Activated CD8-positive, alpha-beta memory T cell treated with anti-CD3 and anti-CD28 coated beads for 24 hours (primary cell): ENCODE results near the gene TRMT1.
A peak's percentile ranks its signal among the peaks of the same experiment; 100 is the strongest.

ENCODE experiments used
- DNase-seq: peaks from one replicate; pipeline ENCODE4 v3.0.0-alpha.2; 2020

Gene TRMT1

DNA sequence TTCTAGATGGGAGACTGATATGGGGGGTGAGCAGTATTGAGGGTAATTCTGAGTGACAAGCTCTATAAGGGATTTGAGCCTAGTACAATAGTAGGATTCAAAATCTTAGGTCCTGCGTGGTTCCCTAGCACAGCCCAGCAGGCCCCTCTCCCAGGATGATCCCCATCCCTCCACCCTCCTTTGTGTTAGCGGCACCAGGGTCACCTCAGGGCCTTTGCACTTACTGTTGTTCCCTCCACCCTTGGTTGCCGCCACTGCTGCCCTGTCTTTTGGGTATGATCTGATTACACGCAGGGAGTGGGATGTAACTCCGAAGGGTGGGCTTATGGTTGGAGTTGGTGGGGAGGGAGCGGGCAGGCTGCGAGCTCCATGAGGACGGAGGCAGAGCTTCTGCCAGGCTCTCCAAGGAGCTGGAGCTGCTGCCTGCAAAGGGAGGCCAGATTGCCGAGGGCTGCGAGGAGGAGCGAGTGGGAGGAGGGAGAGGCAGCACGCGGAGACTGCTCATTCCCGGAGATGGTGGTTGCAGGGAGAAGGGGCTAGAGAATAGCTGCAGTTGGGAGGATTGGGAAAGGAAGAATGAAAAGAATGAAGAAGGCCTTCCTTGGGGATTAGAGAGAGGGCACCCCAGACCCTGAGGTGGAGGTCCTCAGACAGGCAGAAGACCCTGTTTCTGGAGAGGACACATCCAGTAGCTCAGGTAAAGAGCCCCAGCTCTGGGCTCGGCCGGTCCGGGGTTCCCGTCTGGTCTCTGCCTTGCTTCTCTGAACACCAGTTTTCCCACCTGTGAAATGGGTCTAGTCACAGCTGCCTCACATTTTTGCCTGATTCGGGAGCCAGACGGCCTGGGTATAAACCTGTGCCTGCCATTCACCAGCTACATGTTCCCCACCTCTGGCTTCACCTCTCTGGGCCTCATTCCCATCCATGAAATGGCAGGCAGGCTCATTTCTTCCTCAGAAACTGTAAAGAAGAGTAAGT lies 6.7 kb upstream of the TRMT1 start:
- no peak for DNase-seq

DNA sequence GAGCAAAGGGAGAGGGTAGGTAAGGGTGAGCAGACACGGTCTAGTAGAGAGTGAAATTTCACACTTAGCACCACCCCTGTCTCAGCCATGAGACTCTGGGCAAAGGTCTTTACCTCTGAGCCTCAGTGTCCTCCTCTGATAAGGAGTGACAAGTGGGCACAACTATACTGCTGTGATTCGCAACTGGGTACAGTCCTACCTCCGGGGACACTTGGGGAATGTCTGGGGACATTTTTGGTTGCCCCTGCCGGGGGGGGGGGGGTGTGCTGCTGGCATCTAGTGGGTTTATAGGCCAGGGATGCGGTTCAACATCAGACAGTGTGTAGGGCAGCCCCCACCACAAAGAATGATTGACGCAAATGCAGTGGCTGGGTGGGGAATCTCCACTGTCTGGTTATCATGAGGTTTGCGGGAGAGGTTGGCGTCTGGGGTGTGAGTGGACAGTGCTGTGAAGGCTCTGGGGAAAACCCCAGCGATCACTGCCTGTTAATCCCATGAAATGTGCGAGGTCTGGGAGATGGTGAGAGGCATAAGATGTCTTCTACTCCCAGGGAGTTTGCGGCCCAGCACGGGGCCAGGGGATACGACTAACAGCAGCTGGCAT lies 5.8 kb upstream of the TRMT1 start:
- no peak for DNase-seq

DNA sequence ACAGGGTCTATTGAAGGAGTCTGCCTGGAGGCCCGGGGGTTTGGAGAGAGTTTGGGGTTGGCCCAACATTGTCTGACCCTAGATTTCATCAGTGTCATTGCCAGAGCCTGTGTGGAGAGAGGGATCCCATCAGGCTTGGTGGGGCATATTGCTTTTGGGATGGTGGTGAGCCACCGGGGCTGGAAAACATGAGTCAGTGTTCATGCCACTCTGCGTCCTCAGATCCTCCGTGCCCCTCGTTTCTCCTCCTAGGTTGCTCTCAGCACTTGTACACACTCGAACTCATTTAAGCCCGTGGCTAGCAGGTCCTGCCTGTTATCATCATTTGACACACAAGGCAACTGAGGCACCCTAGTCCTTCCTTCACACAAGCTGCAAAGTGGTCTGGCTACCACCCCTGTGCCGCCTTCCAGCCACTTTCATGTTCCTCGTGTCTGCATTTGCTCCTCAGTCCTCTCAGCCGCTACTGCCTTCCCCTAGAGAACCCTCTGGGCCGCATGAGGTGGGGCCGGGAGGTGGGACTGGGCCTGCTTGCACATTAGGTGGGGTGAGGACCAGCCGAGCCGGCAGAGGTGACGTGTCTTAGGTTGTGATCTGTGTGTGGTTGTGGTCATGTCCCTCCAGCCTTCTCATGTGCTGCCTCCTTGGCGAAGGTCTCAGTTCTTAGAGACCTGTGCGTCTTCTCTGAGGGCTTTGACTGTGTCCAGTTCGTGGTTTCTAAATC lies 5.2 kb upstream of the TRMT1 start:
- no peak for DNase-seq

DNA sequence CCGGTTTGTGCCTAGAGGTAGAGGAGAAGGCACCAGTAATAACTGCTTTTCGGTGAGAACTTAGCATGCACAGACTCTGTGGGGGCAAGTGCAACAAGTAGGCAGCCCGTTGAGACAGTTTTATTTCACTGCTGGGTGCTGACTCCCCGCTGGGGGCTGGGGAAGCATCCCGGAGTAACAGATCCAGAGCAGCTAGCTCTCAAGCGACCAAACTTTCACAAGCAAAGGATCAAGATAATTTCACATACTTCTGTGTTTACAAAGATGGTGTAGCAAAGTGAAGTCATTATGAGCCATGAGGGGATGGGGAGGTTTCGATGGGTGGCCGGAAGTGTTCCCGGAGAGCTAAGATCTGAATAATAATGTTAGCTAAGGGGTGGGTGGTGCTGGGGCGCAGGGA lies 4.3 kb upstream of the TRMT1 start:
- DNase-seq, result no peak

DNA sequence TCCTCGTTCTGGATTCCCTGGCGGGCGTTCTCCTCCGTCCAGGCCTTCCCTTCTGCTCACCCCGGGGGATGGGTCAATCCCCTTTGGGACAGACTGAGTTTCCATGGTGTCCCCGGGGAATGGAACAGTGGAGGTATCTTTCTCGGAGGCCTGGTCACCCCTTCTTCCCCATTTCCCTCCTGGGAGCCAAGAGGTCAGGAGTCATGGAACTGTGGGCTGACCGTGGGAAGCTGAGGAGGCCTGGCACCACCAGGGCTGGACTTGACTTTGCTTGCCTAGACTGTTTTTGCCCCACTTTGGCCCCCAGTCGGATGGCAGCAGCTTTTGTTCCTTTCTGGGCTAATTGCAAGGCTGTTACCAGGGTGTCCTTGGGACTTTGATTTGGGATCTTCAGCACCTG lies 3.5 kb upstream of the TRMT1 start:
- DNase-seq, result no peak

DNA sequence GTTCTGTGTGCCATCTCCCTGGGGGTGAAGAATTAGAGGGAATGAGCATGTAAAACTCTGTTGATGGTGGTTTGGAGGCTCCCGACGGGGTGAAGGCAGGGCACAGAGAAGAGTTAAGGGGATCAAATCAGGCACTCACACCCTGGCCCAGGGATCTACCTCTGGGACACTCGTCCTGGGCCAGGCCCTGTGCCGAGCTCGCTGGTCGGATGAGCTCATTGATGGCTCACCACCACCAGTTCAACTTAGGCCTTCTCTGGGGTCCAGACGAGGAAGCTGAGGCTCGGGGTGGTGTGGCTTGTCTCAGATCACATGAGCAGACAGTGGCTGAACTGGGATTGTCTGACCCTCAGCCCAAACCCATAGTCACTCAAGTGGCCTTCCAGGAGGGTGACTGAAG lies 3.1 kb upstream of the TRMT1 start:
- no peak for DNase-seq

DNA sequence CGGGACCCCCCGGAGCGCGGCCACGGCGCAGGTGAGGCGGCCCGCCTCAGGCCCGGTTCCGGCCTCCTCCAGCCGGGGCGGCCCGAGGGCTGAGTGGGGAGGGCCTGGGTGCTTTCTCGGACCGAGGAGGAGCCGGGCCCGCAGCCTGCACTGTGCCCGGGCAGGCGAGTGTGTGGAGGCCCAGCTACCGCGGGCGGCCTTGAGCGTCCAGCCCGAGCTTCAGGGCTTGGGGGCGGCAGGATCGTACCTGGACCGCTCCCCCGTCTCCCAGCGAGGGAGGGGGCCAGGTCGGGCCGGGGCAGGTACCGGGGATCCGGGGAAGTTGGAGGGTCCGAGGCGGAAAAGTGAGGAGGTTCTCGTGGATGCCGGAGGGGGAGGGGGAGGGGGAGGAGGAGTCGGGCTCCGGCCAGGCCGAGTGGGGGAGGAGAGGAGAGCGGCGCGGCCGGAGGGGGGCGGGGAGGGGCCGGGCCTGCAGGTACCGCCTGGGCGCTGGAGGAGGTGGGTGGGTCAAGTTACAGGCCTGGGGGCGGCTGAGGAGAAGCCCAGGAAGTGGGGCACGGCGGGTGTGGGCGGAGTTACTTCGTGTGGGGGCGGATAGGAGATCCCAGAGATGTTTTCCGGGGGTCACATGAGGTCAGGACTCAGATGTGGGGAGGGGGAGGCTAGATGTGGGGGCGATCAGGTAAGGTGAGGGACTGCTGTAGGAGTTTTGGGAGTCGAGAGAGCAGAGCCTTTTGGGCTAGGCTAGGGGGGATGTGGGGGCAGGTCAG lies 2.1 kb upstream of the TRMT1 start:
- DNase-seq, result peak; percentile 71

DNA sequence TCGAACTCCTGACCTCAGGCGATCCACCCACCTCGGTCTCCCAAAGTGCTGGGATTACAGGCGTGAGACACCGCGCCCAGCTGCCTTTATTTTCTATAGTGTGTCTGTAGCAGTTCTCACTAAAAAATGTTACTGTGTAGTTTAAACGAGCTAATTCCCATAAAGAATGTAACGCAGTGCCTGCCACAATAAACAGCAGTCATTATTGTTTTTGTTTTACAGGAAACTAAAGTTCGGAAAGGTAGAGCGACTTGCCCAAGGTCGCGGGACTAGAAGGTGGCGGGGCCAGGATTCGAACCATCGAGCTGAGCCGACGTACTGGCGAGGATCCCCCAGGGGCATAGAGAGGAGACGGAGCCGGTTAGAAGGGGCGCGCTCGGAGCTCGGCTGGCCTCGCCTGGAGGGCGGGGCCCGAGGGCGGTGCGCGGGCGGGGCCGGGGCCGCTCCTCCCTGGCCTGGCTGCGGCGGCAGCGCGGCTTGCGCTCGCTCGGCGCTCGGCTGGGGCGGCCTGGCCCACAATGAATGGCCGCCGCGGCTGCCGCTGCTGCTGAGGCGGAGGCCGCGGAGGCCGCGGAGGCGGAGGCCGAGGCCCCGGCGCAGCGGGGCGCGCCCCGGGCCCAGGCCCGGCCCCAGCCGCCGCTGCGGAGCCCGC lies 1.4 kb upstream of the TRMT1 start, which contains the start of gene NACC1:
Gene NACC1 (plus strand): TSS at position 493 of the 652 bp plus-strand sequence. CDS start 16,944 bp downstream, outside the sequence.
- DNase-seq, result peak; percentile 95

DNA sequence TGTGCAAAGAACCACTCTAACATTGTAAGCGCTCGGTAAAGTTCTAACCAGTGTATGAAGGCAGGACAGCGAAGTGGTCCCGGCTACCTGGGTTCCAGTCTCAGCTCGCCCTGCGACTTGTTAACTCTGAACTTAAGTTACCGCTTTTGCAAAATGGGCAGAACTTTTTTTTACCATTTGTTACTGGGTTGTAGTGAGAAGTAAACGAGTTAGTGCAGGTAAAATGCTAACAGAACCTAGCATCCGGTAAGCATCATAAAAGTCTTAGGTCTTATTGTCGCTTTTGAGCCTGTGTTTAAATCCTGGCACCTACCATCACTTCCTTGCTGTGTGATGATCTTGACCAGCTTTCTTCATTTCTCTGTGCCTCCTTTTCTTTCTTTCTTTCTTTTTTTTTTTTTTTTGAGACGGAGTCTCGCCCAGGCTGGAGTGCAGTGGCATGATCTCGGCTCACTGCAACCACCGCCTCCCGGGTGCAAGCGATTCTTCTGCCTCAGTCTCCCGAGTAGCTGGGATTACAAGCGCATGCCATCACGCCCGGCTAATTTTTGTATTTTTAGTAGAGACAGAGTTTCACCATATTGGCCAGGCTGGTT lies 734 bp upstream of the TRMT1 start:
- DNase-seq, result peak; percentile 67

DNA sequence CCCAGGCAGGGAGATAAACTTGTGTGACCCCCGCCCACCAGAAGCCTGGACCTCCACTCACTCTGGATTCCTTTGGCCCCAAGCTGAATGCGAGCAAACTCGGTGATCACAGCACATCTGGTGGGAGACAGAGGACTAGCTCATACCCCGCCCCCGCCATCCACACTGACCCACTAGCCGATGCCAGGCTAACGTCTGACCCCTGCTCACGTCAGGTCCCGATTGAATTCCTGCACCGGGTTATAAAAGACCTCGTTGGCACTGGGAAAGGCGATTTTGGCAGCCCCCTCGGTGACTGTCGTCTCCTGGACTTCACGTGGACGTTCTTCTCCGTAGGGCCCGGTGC lies 631 bp downstream of the TRMT1 start:
- no peak for DNase-seq

DNA sequence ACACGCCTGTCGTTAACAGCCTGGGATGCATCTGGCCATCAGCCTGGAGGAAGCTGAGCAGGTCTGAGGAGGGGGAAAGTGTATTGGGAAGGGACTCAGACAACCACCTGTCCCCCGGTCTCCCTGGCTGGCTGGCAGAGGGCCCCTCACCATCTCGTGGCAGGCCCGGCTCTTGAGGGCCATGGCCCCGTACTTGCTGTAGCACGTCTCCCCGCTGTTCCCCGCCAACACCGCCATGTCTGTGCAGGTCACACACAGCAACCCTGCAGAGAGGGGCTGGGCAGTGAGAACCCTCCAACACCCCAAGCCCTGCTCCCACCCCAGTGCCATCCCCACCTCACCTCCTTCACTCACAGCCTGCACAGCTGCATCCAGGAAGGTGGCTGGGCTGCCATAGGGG lies 4.0 kb downstream of the TRMT1 start:
- no peak for DNase-seq

DNA sequence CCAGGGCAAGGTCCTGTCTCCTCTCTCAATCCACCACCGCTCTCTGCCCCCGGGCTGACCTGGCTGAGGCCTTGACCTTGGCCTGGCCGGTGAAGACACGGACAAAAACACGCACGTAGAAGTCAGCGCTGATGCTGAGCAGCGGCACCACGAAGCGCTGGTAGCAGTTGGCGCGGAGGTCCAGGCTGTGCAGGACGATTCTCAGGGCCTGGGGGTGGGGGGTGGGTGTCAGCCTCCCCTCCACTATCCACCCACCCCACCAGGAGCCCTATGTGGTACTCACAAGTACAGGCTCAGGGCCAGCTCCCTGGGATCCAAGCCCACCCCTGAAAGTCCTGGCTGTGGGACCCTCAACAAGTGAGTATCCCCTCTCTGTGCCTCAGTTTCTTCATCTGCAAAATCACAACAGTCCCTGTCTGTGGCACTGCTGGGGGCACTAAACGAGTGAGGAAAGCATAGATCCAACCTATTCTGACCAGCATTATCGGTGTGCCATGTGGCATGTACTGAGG lies 6.4 kb downstream of the TRMT1 start:
- DNase-seq, result no peak

DNA sequence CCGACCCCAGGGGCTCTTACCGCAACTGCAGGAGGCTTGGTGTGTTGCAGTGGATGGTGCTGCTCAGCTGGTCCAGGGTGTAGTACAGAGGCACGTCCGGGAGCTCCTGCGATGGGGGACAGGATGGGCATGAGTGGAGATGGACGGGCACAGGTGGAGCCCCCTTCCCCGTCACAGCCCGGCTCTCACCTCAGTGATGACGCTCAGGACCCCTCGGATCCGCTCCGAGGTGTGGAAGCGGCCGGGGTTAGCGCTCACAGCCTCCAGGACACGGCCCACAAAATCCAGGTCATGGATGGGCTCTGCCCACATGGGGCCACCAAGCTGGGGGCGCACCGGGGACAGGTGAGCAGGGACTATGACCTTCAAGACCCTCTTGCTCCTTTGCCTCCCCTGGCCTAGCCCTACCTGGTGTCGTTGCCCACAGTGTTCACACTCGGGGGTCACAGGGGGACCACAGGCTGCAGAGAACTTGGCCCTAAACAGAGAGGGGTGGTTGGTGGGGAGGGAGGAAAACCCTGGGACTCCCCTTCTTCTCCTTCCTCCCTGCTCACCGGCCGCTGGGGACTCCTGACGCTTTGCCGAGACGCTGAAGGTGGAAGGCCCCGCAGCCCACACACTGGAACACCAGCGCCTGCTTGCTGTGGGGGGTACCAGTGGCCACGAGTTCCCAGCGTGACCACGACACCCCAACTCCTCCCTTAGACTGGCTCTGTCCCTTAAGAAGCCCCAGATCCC lies 7.0 kb downstream of the TRMT1 start:
- DNase-seq, result no peak

DNA sequence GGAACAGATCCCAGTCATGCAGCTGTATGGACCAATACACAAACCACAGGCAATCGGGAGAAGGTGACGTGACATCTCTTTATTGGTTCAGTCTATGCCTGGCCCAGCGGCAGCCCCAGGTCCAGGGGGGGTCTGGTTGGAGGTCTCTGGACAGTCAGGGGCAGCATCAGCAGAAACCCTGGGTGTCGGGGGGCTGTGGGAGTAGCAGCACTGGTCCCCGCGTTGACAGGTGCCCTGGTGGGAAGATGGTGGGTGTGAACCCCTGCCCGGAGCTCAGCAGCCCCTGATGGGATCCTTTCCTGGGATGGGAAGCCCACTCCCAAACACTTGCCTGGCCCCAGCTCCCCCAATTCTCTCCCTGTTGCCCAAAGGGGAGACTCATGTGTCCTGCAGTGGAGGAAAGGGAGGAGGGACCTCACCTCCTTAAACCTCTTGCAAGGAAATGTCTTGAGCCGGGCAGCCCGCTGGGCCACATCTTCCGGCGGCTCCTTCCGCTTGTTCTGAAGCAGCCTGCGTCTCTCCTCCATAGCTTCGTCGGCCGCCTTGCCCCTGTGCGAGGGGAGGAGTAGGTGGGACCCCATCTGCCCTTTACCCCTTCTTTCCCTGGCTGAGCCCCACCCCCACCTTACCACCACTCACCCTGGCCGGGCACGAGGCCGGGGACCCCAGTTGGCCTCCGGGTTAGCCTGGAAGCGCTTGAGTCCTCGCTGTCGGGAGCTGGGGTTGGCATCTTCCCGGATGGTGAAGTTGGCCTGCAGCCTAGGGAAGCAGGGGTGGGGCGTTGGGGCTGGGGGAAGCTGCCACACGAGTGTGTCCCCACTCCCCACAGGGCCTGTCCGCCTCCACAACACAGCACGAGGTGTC lies 11.5 kb downstream of the TRMT1 start:
- DNase-seq, result no peak

DNA sequence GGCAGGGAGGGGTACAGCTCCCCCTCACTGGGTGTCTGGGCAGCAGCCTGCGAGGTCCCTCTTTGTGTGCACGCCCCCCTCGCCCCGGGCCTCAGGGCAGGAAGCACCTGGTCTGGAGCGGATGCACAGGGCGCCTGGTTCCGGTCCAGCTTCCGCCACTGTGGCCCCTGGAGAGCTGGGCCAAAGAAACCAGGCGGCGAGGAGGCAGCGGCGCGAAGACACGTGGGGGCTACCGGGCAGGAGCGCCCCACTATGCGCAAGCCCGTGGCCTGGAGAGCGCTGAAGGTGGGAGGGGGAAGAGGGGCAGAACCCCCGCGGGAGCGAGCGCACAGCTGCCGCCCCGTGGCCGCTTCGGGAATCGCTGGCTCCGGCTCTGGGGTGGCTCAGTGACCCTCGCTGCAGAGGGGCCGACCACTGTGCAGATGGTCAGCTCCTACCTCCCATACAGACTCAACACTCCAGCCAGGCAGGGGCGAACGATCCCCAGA lies 12.1 kb downstream of the TRMT1 start:
- peak; percentile 89 for DNase-seq

DNA sequence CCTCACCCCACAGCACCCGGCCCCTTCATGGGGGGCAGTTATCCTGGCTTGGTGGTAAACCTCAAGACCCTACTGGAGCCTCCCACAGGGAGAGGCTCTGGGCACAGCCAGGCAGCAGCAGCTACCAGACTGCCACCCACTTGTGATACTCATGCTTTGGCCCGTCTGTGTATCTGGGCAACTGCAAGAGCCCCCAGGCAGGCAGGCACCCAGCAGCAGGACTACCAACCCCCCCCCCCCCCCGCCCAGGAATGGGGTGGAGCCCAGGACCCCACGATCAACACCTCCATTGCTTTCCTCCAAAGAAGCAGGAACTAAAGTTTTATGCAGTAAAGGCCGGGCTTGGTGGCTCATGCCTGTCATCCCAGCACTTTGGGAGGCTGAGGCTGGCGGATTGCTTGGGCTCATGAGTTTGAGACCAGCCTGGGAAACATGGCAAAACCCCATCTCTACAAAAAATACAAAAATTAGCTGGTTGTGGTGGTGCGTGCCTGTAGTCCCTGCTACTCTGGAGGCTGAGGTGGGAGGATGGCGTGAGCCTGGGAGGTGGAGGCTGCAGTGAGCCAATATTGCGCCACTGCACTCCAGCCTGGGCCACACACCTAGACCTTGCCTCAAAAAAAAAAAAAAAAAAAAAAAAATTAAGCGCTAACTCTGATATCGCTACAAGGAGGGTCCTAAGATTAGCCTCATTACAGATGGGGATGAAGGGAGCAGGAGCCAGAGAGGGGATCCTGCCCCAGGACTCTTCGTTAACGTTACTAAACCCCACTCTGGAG lies 12.8 kb downstream of the TRMT1 start:
- DNase-seq, result no peak

DNA sequence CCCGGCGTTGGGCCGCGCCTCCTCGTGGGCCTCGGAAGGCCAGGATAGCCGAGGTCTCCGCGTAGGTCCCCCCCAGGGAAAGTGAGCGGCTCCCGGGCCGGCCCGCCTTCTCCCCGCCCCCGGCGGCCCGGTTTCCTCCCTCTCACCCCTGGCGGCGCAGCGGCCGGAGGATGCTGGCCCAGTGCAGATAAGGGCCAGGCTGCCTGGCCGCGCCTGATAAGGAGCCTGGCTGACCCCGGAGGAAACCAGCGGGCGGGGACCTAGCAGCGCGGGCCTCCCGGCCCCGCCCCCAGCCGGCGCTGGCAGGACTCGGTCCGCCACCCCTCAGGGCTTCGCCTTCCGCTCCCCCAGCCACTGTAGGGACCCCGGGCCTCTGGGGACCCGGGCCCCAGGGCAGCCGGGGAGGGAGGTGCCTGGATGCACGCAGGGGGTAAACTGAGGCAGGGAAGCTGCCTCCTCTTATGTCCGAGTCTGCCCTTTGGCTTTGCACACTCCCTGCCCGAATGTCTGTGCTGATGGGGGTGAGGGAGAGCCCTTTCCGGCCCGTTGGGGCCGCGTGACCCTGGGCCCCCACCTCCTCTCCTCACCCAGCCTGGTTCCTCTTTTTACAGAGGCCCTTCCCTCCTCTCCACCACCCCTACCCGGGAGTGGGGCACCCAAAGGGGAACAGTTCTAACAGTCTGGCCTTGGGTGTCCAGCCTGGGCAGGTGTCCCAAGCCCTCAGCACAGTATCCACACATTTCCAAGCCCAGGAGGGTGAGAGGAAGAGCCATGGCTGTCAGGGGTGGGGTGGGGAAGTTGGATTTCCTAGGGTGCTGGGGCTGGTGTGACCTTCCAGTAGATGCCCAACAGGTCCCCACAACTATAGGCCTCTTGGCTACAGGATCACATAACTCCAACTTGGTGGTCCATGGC lies 13.6 kb downstream of the TRMT1 start, which contains the start of gene LYL1:
Gene LYL1 (minus strand): TSS at position 193 of the 915 bp plus-strand sequence. CDS start 1,687 bp downstream, outside the sequence.
- DNase-seq, result peak; percentile 77

DNA sequence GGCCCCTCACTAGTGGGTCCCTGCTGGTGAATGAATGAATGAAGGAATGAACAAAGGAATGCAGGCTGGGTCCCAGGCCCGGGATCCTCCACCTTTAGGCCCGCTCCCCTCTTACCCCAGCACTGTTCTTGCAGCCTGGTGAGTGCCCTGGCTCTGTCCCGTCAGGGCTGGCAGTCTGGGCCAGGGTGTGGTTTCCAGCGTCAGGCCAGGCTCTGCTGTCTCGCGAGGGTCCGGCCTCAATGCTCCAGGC lies 14.2 kb downstream of the TRMT1 start:
- DNase-seq, result no peak
